IMR-90 (cell line): ENCODE data around the gene SERPIND1.

Experiments used
- BHLHE40 ChIP-seq: fragments of 150-350 bp; IDR thresholded peaks from 2 replicates; pipeline ENCODE4 v1.6.1; 2016; ENCODE audit warnings: mild to moderate bottlenecking, low read depth, low read length
- CEBPB ChIP-seq: IDR thresholded peaks from 2 replicates; pipeline ENCODE4 v1.6.1; 2012; ENCODE audit warnings: low read depth, low read length, improper control_type of control experiment
- CTCF ChIP-seq: conservative IDR thresholded peaks from 2 replicates; pipeline ENCODE4 v1.5.1; 2012; ENCODE audit warnings: mild to moderate bottlenecking, low read depth, low read length, improper control_type of control experiment
- MAZ ChIP-seq: IDR thresholded peaks from 2 replicates; pipeline ENCODE4 v1.6.1; 2012; ENCODE audit warnings: low read depth, mild to moderate bottlenecking, low read length, improper control_type of control experiment, moderate library complexity, borderline replicate concordance
- MXI1 ChIP-seq: IDR thresholded peaks from 2 replicates; pipeline ENCODE4 v1.6.1; 2012; ENCODE audit warnings: low read depth, mild to moderate bottlenecking, low read length, moderate library complexity, borderline replicate concordance
- POLR2A ChIP-seq: IDR thresholded peaks from 2 replicates; pipeline ENCODE4 v1.6.1; 2012; ENCODE audit warnings: mild to moderate bottlenecking, low read depth, low read length
- RAD21 ChIP-seq: IDR thresholded peaks from 2 replicates; pipeline ENCODE4 v1.6.1; 2012; ENCODE audit warnings: low read length, improper control_type of control experiment
- RCOR1 ChIP-seq: IDR thresholded peaks from 2 replicates; pipeline ENCODE4 v1.6.1; 2012; ENCODE audit warnings: mild to moderate bottlenecking, low read length, improper control_type of control experiment; ENCODE audit not compliant: insufficient replicate concordance
- RFX5 ChIP-seq: IDR thresholded peaks from 2 replicates; pipeline ENCODE4 v1.8.0; 2012; ENCODE audit warnings: low read depth, mild to moderate bottlenecking, low read length, moderate library complexity
- USF2 ChIP-seq: fragments of 150-350 bp; IDR thresholded peaks from 2 replicates; pipeline ENCODE4 v1.6.1; 2017; ENCODE audit warnings: mild to moderate bottlenecking, antibody characterized with exemption, low read length, low read depth
- TF ChIP-seq, protein P1 (sequence below): fragments of 150-350 bp; IDR thresholded peaks from 2 replicates; pipeline ENCODE4 v1.6.1; 2016; ENCODE audit warnings: low read depth, mild to moderate bottlenecking, low read length, moderate library complexity, borderline replicate concordance

DNA sequence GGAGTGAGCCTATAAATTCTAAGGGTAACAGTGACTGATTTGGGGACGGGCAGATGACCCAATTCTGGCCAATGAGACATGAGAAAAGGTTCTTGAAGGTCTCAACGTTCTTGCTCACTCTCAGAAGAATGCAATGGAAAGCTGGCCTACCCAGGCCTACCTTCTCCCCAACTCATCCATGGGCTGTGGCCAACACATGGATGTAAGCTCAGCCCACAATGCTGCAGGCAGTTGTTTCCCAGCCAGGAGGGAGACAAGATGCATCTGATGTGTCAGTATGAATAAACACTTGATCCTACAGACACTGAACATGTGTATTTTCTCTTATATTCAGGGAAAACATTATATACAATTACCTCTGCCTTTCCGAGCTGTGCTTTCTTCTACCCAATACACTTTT lies 60.3 kb downstream of the SERPIND1 start:
- no peak for TF ChIP-seq USF2
- TF ChIP-seq RAD21, result no peak
- TF ChIP-seq, protein P1, sequence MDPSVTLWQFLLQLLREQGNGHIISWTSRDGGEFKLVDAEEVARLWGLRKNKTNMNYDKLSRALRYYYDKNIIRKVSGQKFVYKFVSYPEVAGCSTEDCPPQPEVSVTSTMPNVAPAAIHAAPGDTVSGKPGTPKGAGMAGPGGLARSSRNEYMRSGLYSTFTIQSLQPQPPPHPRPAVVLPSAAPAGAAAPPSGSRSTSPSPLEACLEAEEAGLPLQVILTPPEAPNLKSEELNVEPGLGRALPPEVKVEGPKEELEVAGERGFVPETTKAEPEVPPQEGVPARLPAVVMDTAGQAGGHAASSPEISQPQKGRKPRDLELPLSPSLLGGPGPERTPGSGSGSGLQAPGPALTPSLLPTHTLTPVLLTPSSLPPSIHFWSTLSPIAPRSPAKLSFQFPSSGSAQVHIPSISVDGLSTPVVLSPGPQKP, result no peak
- no peak for TF ChIP-seq RFX5
- no peak for TF ChIP-seq CTCF
- no peak for TF ChIP-seq POLR2A
- no peak for TF ChIP-seq CEBPB
- TF ChIP-seq MAZ, result no peak
- TF ChIP-seq RCOR1, result no peak
- TF ChIP-seq BHLHE40, result no peak
- TF ChIP-seq MXI1, result no peak
